Left ventricle myocardium inferior (tissue), 1 donor: ENCODE data around the gene SLC18A3. TPM values are rescaled to one million over a fixed set of nuclear protein-coding genes. Genes with fewer than 3 reads are reported as not detected.

Experiments
- DNase-seq: peaks from one replicate; pipeline ENCODE4 v3.0.0-alpha.2; 2020
- H3K27ac ChIP-seq: fragments of 200-600 bp; replicated peaks from 2 replicates; pipeline ENCODE4 v1.8.0; 2021
- H3K27me3 ChIP-seq: fragments of 200-600 bp; 2 replicates; pipeline ENCODE4 v1.8.0; 2021; ENCODE audit warnings: low read depth
- H3K36me3 ChIP-seq: fragments of 200-600 bp; 2 replicates; pipeline ENCODE4 v1.8.0; 2021
- H3K4me1 ChIP-seq: fragments of 200-600 bp; 2 replicates; pipeline ENCODE4 v1.8.0; 2021
- H3K4me3 ChIP-seq: fragments of 200-600 bp; 2 replicates; pipeline ENCODE4 v1.8.0; 2021; ENCODE audit warnings: mild to moderate bottlenecking, moderate library complexity
- H3K9me3 ChIP-seq: fragments of 200-600 bp; replicated peaks from 2 replicates; pipeline ENCODE4 v1.8.0; 2021
- intact Hi-C: fragments of 100-400 bp; cut with micrococcal nuclease; formaldehyde crosslinking; loops from one replicate; pipeline ENCODE4 v1.11.0; 2022
- total RNA-seq: library from RNA; stranded (reverse); fragmentation: NEBNext Ultra II Directional; extraction: Animal tissue kit (Norgen Biotek cat#: 25700); gene quantifications from one replicate; pipeline ENCODE4 v1.2.1, GENCODE V29; 2021
- TF ChIP-seq, protein P1 (sequence below): fragments of 200-600 bp; IDR thresholded peaks from 2 replicates; pipeline ENCODE4 v1.8.0; 2021; ENCODE audit warnings: antibody characterized with exemption, mild to moderate bottlenecking, borderline replicate concordance
- donor health status: DM: no; HTN: yes; CAD: no; lungs with severe emphysema.

Gene SLC18A3
- total RNA-seq, 1 donor from 2014 or later, result not detected

DNA sequence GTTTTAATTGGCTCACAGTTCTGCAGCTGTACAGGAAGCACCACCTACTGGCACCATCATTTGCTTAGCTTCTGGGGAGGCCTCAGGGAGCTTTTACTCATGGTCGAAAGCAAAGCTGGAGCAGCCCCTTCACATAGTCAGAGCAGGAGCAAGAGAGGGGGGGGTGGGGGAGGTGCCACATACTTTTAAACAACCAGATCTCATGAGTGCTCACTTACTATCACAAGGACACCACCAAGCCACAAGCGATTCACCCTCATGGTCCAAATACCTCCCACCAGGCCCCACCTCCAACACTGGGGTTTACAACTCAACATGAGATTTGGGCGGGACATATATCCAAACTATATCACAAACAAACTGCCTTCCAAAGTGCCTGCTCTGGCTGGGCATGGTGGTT, 31.7 kb upstream of the SLC18A3 start:
- TF ChIP-seq, protein P1, sequence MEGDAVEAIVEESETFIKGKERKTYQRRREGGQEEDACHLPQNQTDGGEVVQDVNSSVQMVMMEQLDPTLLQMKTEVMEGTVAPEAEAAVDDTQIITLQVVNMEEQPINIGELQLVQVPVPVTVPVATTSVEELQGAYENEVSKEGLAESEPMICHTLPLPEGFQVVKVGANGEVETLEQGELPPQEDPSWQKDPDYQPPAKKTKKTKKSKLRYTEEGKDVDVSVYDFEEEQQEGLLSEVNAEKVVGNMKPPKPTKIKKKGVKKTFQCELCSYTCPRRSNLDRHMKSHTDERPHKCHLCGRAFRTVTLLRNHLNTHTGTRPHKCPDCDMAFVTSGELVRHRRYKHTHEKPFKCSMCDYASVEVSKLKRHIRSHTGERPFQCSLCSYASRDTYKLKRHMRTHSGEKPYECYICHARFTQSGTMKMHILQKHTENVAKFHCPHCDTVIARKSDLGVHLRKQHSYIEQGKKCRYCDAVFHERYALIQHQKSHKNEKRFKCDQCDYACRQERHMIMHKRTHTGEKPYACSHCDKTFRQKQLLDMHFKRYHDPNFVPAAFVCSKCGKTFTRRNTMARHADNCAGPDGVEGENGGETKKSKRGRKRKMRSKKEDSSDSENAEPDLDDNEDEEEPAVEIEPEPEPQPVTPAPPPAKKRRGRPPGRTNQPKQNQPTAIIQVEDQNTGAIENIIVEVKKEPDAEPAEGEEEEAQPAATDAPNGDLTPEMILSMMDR, result no peak
- Histone ChIP-seq H3K36me3 (no peaks in the 10 kb centered on the region), H3K27me3 (peaks cover 33% of the 10 kb centered on the region), H3K4me3 (no peak overlapping the region), H3K27ac (no peak overlapping the region), H3K9me3 (no peaks in the 10 kb centered on the region), H3K4me1 (no peaks in the 10 kb centered on the region)
- no peak for DNase-seq
- intact Hi-C loops, result no loop called here

DNA sequence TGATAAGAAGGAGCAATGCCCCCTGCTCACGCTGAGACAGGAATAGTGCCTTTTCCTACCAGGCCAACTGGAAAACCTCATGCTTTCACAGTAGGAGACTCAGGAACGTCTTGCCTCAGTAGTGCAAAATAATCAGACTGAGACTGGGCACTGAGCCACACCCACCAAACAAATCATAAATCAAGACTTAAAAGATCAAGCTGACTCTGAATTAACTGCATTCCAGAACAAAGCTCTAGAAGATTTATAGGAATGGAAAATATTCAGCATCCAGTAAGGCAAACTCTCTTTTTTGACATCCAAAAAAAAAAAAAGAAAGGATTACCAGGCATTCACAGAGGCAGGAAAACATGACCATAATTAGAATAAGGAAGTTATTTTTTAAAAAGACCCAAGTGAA, 30.5 kb upstream of the SLC18A3 start:
- H3K36me3 ChIP-seq, result no peaks in the 10 kb centered on the region
- no peaks in the 10 kb centered on the region for H3K4me1 ChIP-seq
- H3K9me3 ChIP-seq, result no peaks in the 10 kb centered on the region
- DNase-seq, result no peak
- TF ChIP-seq, protein P1, result no peak
- no peak overlapping the region for H3K4me3 ChIP-seq
- no peak overlapping the region for H3K27ac ChIP-seq
- H3K27me3 ChIP-seq, result peaks cover 35% of the 10 kb centered on the region
- intact Hi-C loops, result no loop called here

- H3K36me3 ChIP-seq, result no peaks in the 10 kb centered on the region
- TF ChIP-seq, protein P1, result no peak
- intact Hi-C loops, result no loop called here
- DNase-seq, result no peak
- H3K27ac ChIP-seq, result no peak overlapping the region
- no peaks in the 10 kb centered on the region for H3K4me1 ChIP-seq
- peaks cover 29% of the 10 kb centered on the region for H3K27me3 ChIP-seq
- no peaks in the 10 kb centered on the region for H3K9me3 ChIP-seq
- H3K4me3 ChIP-seq, result no peak overlapping the region
Observed at GRCh38 chr10:49585387-49585786, 24.7 kb upstream of the SLC18A3 start.

DNA sequence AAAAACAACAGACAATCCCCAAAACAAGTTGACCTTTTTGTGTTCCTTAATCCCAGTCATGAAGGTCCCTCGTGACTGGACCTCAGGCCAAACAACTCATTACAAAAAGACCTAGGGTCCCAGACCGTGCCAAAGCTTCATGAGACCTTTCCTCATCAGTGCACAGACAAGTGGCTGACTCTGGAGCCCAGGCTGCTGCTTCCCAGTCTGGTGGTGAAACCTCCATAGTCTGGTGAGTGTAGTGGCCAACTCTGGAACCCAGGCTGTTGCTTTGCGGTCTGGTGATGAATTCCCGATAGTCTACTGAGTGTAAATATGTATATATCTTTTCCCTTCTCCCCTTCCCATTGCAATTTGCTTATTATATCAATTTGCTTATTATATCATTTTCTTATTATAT, 22.1 kb upstream of the SLC18A3 start:
- Histone ChIP-seq H3K4me1 (no peaks in the 10 kb centered on the region), H3K27ac (no peak overlapping the region), H3K9me3 (no peaks in the 10 kb centered on the region), H3K27me3 (peaks cover 32% of the 10 kb centered on the region), H3K4me3 (no peak overlapping the region), H3K36me3 (no peaks in the 10 kb centered on the region)
- TF ChIP-seq, protein P1, result no peak
- intact Hi-C loops, result no loop called here
- no peak for DNase-seq

DNA sequence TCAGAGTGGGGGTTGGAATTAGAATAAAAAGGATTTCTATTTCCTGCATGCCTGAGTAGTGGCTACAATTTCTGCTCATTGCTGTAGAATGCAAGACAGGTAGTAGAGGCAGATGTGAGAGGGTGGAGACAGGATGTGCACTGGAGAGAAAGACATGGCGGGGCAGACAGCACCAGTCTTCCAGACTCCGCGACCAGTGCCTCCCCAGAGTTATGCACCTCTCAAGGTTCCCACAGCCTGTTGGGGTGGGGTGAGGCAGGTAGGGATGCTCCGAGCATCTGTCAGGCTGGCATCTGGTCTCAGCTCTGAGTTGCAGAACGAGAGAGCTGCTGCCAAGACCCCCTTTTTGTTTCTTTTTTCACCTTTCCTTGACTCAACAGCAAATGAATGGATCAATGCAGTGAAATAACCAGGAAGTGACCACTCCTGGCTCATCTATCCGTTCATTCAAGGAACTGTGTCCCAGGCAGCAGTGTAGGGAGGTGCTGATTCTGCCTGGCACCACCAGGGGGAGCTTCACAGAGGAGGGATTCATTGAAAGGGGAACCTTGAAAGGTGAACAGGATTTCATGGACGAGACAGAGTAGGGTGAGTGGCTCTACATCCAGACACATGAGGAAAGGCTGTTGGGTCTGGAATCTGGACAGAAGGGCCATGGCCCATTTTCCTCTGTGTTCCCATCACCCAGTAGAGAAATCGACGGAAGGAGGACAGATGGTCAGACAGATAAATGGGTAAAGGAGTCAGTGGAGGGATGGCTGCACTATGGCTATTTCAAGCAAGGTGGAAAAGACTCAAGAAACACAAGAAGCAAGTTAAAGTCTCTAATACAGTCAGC, 17.2 kb upstream of the SLC18A3 start:
- DNase-seq, result no peak
- Histone ChIP-seq H3K27ac (no peak overlapping the region), H3K9me3 (no peaks in the 10 kb centered on the region), H3K4me1 (no peaks in the 10 kb centered on the region), H3K36me3 (no peaks in the 10 kb centered on the region), H3K4me3 (no peak overlapping the region), H3K27me3 (peaks cover 56% of the 10 kb centered on the region)
- intact Hi-C loops, result no loop called here
- TF ChIP-seq, protein P1, result peak; percentile 91
